ENCODE results near the gene RILPL1.
"Not testable (repeated sequence)": the region's sequence is repeated elsewhere in the genome, so short reads cannot be mapped to it uniquely, and the experiment has no call there.

RILPL1 gene

GRCh38 chr12:123494124-123494851 is 39.2 kb downstream of the RILPL1 start:
- DNase-seq (ENCODE audit: low spot score), result no peak

DNA sequence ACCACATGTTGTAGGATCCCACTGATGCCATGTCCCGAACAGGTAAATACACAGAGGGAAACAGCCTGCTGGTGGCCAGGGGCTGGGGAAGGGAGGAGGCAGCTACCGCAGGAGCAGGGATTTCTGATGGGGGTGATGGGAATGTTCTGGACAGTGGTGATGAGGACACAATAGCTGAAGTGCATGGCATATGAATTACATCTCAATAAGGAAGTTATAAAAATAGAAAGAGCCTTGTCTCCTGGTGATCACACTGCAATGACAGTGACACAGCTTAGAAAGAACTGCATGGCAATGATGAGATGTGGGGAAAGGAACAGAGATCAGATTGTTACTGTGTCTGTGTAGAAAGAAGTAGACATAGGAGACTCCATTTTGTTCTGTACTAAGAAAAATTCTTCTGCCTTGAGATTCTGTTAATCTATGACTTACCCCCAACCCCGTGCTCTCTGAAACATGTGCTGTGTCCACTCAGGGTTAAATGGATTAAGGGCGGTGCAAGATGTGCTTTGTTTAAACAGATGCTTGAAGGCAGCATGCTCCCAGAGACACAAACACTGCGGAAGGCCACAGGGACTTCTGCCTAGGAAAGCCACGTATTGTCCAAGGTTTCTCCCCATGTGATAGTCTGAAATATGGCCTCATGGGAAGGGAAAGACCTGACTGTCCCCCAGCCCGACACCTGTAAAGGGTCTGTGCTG is 41.0 kb downstream of the RILPL1 start:
- DNase-seq (ENCODE audit: low spot score), result not testable (repeated sequence)

DNA sequence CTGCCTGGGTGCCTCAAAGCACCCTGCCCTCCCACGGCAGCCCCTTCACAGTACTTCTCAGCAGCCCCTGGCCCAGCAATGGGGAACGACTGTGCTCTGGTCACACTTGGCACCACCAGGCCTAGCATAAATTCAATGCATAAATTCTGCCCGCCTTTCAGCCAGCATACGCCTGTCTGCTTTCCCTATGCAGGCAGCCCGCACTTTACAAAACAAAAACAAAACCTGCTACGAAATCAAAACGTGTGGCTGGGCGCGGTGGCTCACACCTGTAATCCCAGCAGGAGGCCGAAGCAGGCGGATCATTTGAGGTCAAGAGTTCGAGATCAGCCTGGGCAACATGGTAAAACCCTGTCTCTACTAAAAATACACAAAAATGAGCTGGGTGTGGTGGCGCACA is 42.0 kb downstream of the RILPL1 start:
- DNase-seq (ENCODE audit: low spot score), result no peak

DNA sequence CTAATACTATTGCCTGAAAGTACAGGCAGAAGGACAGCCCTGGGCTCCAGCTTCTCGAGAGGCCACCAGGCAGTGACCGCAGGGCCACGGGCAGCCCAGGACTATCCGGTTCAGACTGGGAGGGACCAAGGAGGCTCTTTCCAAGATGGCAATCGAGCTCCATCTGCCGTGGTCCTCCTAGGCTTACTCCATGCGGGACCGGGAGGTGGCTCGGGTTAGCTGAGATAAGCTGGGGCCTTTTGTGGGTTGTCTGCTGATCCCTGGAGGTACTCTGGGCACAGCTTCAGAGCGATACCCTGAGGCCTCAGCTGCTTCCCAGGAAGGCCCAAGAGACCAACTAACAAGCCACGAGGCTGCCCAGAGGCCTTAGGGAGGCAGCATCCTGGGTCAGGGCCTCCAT is 42.5 kb downstream of the RILPL1 start:
- no peak for DNase-seq (ENCODE audit: low spot score)

DNA sequence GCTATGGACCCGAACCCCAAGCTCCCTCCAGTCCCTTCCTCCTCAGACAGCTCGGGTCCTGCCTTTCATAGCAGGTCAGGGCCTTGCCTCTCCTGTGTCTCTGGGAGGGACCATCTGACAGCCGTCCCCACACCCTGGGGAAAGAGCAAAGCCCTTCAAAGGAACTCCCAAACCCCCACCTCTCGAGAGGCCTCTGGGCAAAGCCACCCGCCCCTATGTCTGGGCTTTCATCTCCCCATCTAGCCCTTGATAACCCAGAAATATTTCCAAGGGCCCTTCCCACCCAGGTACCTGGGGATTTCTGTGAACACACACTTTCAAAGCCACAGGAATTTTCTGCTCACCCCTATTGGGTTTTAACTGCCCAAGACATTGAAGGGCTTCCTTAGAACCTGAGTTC is 43.4 kb downstream of the RILPL1 start:
- no peak for DNase-seq (ENCODE audit: low spot score)

DNA sequence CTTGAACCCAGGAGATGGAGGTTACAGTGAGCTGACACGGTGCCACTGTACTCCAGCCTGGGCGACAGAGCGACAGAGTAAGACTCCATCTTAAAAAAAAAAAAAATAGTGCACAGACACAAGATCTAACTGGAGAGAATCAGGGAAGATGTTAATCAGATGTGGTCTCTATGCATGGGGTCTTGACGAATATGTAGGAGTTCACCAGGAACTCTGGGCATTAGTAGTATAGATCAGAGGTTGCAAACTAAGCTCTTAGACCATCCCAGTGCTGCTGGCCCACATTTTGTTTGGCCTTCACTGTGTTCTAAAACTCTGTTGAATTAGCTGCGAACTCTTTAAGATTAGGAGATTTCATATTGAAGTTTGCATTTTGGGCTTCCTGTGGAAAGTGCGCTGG is 43.9 kb downstream of the RILPL1 start:
- no peak for DNase-seq (ENCODE audit: low spot score)

DNA sequence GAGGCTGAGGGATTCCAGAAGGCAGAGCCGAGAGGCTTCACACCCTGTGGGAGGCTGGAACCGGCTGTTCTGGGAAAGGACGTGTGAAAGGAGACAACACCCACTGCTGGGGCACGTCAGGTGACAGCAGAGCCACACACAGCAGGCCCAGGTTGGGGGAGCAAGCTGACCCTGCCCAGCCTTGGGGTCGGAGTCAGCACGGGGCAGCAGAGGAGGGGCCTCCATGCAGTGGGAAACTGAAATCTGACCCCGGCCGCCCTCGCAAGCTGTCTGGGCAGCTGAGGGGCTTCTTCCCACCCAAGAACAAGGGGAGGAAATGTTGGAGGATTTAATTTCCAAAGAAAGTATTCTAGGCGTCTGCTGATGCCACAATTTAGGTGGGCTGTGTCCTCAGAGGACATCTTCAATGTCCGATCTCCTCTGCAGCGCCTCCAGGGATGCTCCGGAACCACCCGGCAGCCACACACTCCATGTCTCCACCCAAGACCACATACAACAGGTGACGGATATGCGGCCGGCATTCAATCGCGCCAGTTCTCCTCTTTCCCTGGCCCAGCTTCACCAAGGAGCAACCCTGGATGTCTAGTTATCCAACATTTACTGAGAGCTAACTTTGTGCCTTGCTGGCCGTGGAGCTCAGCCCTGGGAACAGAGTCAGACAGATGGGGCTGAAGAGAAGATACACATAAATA is 44.8 kb downstream of the RILPL1 start:
- no peak for DNase-seq (ENCODE audit: low spot score)

DNA sequence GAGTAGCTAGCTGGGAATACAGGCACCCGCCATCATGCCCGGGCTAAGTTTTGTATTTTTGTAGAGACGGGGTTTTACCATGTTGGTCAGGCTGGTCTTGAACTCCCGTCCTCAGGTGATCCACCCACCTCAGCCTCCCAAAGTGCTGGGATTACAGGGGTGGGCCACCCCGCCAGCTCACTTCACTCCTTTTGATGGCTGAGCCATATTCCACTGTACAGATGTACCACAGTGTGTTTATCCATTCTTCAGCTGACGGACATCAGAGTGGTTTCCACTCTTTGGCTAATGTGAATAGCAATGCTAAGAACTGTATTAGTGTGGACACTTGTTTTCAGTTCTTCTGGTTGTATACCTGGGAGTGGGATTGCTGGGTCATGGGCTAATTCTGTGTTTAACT is 46.1 kb downstream of the RILPL1 start:
- DNase-seq (ENCODE audit: low spot score), result no peak

- DNase-seq (ENCODE audit: low spot score), result no peak
Observed at GRCh38 chr12:123485756-123486155, 47.8 kb downstream of the RILPL1 start.

DNA sequence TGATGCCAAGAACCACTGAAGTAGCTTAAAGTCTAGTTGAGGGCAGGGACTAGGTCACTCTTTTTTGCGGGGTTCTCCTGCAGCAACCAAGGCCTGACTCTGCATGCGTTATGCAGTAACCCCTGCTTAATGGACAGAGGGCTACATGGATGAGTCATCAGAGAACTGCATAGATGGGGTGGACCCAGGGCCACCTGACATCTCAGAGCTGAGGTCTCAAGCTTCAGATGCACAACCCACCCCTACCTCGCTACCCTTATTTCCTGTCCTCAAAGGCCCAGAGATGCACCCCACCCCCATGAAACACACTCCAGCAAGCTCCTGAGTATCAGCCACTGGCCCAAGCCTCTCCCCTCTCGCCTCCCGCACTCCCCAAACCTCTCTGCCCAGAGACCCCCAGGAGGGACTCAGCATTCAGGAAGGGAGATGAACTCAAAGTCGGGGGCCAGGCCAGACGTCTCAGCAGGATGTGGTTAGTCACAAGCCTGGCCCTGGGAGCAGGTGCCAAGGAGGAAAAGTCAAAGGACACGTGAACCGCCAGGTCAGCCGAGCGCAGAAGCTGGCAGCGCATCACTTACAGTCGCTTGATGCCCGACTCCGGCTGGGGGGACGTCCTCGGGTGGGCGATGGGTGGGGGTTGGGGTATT is 49.8 kb downstream of the RILPL1 start:
- DNase-seq (ENCODE audit: low spot score), result no peak

- no peak for DNase-seq (ENCODE audit: low spot score)
Observed at GRCh38 chr12:123482876-123483275, 50.6 kb downstream of the RILPL1 start.

- DNase-seq (ENCODE audit: low spot score), result not testable (repeated sequence)
Observed at GRCh38 chr12:123481251-123481650, 52.3 kb downstream of the RILPL1 start.

GRCh38 chr12:123479442-123480180 is 53.9 kb downstream of the RILPL1 start:
- no peak for DNase-seq (ENCODE audit: low spot score)

- no peak for DNase-seq (ENCODE audit: low spot score)
Observed at GRCh38 chr12:123478762-123479161, 54.8 kb downstream of the RILPL1 start.

GRCh38 chr12:123478069-123478468 is 55.5 kb downstream of the RILPL1 start:
- DNase-seq (ENCODE audit: low spot score), result no peak

DNA sequence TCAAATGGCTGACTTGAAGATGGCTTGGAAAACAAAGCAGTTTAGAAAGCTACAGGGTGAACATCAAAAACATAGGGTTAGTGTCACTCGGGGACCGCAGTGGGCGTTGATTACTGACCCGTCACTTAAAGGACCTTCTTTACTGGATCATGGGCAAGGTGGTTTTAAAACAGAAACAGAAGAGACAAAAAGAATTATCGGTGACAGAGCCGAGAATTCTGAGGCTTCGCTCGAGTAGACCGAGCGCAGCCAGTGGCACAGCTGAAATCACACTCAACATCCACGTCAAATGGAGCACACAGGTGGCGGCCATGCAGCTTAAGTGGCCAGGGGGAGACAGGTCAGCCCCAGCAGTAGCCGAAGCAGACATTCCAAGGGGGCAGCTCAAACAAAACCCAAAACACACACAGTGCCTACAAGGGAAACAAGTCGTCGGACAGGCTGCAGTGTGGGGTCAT is 58.2 kb downstream of the RILPL1 start:
- no peak for DNase-seq (ENCODE audit: low spot score)

GRCh38 chr12:123474485-123475245 is 58.9 kb downstream of the RILPL1 start:
- DNase-seq (ENCODE audit: low spot score), result peak; percentile 48

DNA sequence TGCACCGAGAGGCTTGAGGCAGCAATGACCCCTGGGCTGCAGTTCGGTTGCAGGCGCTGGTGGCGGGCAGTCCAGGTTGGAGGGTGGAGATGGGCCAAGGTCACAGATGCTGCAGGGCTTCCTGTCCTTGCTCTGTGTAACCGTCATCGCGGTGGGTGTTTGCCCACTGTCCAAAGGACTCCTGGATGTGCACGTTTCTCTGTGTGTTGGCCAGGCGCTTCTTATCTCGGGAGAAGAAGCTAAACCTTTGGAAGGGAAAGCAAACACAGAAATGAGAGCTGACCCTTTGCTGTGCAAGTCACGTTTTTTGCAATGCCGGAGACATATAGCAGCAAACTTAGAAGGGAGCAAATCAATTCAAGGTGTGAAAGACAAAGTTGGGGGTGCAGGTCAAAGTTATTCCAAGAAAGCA is 61.1 kb downstream of the RILPL1 start:
- DNase-seq (ENCODE audit: low spot score), result no peak

- no peak for DNase-seq (ENCODE audit: low spot score)
Observed at GRCh38 chr12:123471374-123472068, 62.0 kb downstream of the RILPL1 start.

- no peak for DNase-seq (ENCODE audit: low spot score)
Observed at GRCh38 chr12:123469978-123470377, 63.5 kb downstream of the RILPL1 start.
